HuH-7 (cell line): Measurements from ENCODE around the gene GPR22.

ENCODE experiments used
- DNase-seq: peaks from one replicate; pipeline ENCODE4 v3.0.0; 2011; ENCODE audit warnings: low spot score

GPR22 gene

DNA sequence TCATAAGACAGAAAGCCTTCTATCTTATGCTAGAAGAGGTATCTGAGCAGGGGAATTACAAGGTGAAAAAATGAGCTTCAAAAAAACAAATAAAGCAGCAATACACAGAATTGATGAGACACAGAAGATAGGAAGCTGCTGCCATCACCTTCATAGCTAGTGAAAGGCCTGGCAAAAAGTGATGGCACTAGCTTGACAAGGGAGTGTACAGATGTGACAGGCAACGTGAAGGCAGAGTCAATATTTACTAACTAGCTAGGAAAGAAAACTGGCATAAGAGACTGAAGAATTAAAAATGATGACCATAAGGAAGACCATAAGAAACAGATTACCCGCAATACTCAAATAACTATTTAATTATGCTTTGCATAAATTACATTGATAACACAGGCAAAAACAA lies 9.4 kb downstream of the GPR22 start:
- no peak for DNase-seq

DNA sequence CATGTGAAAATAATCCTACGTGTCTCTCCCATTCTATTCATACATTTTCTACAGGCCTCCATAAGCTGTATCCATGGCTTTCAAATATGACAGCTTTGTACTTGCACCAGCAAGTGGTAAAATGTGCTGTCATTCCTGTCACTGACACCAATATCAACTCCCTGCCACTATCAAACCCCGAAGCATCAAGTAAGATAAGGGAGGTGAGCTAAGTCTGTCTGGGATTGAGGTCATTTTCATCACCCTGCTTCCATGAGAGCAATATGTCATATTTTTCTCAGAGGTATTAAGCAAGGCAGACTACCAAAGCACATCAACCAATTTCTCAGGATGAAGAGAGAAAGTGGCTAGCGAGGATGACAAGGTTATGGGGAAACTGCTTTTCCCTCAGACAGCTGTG lies 11.1 kb downstream of the GPR22 start:
- DNase-seq: no peak

DNA sequence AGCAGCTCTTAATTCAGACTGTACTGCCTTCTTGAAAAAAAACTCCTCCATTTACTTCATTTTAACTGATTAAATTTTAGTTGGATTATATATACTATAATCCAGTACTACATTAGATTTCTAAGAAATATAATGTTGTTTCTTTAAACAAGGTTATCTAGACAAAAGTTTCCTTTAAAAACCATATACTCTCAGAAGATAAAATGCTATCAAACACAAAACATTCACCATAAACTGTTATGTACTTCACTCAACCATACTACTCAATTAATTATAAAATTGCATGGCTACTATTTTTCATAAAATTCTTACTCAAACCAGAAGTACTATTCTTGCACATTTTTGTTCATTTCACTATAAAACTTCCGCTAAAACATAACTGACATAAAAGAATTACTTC lies 12.7 kb downstream of the GPR22 start:
- no peak for DNase-seq

DNA sequence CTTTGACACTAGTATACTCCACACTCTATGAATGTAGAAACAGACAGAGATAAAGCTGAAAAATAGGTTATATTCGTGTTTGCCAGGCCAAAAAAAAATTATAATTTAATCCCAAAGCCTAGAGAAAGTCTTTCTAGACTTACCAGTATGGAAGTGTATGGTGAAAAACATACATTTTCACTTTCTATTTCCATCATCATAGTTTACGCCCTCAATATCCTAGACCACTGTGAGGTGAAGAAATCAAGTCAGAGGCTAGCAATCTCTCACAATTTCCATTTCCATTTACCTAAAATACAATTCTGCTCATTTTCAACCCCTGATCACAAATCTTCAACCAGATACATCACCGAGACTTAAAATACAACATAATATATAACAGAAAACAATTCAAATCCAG lies 16.2 kb downstream of the GPR22 start:
- no peak for DNase-seq

DNA sequence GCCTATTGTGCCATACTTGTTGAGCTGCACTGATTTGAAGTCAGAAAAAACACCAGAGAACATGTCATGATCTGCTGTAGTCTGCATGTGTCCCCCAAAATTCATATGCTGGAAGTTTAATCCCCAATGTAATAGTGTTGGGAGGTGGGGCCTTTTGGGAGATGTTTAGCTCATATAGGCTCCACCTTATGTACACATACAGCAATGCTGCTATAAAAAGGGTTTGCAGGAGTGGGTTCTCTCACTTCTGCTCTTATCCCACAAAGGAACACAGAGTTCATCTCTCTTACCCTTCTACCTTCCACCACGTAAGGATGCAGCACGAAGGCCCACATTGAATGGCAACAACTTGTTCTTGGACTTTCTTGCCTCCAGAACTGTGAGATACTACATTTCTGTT lies 23.0 kb downstream of the GPR22 start:
- DNase-seq: no peak

DNA sequence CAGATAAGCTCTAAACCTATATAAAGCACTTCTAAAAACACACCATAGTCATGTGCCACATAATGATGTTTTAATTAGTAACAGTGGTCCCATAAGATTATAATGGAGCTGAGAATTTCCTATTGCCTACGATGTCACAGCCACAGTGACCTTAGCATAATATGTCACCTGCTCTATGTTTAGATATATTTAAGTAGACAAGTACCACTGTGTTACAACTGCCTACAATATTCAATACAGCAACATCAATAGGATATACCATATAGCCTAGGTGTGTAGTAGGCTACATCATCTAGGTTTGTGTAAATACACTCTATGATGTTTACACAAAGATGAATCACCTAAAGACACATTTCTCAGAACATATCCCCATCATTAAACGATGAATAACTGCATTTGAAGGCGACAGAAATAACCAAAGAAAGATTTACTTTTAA lies 24.5 kb downstream of the GPR22 start:
- no peak for DNase-seq

DNA sequence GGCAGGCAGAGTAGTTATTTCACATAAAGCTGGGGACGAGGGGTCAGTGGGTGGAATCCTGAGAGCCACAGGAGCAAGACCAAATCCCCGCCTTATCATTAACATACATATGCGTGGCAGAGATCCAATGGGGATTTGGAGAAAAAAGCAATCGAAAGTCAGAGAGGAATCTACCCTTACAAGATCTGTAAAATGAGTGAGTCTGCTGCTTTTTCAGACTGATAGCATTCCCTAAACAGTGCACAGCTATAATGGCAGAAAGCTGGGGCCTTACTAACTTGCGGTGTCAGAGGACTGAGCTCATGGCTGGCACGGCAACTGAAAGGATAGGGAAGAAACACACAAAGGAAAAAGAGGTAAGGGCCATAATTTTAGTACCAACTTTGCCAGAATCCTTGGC lies 25.0 kb downstream of the GPR22 start:
- DNase-seq: no peak

DNA sequence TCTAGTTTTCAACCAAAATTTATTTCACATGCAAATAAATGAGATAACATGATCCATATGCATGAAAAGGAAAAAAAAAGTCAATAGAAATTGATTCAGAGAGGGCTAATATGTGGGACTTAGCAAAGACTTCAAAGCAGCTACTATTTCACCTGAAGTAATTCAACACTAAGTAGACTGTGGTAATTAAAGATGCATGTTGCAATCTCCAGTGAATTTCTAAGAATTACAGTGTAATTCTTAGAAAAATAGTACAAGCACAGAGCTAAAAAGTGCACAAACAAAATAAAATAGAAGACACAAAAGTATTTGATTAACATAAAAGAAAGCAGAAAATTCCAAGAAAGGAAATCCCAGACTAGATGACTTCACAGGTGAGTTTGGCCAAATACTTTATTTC lies 25.7 kb downstream of the GPR22 start:
- no peak for DNase-seq

DNA sequence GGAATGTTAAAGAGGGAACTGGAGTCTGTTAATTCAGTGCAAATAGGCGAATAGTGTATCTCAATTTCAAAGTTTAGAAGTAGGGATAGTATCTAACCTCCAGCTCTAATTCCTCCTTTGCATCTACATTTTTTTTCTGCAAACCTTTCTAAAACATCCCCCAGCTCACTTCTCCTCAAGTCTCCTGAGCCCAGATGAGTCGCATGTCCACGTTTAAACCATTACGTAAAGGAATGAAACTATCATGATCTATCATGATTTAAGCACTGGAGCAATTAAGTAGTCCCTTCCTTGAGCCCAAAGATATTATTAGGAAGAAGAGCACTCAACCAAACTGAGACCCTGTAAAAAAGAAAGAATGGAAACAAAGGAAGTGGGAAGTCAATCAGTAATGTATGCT lies 29.9 kb downstream of the GPR22 start:
- DNase-seq: no peak

DNA sequence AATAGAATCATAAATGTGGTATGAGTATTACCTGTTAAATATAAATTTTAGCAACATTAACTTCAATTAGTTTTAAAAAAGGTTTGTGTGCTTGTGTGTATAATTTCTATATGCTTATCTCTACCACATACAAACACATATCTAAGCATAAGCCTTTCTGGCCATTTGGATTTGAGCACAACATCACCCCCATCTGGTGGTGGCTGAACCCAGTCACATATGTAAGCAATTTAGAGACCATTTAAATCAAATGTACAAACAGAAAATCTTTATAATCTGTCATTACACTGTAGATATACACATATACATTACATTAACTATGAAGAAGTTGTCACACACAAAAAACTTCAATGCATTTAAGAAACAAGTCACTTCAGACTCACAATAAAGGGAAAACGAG lies 31.7 kb downstream of the GPR22 start:
- peak; percentile 10 for DNase-seq

DNA sequence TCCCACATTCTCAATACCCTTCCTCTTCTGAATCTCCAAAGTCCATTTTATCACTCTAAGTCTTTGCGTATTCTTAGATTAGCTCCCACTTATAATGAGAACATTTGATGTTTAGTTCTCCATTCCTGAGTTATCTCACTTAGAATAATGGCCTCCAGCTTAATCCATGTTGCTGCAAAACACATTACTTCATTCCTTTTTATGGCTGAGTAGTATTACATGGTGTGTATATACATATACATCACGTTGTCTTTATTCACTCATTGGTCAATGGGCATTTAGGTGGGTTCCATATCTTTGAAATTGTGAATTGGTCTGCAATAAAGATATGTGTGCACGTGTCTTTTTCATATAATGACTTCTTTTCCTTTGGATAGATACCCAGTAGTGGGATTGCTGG lies 32.3 kb downstream of the GPR22 start:
- DNase-seq: no peak

DNA sequence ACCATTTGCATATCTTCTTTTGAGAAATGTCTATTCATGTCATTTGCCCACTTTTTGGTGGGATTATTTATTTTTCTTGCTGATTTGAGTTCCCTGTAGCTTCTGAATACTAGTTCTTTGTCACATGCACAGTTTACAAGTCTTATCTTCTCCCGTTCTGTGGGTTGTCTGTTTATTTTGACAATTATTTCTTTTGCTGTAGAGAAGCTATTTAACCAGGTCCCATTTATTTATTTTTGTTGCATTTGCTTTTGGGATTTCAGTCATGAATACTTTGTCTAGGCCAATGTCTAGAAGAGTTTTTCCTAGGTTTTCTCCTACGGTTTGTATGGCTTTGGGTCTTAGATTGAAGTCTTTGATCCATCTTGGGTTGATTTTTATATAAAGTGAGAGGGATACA lies 32.9 kb downstream of the GPR22 start:
- no peak for DNase-seq

DNA sequence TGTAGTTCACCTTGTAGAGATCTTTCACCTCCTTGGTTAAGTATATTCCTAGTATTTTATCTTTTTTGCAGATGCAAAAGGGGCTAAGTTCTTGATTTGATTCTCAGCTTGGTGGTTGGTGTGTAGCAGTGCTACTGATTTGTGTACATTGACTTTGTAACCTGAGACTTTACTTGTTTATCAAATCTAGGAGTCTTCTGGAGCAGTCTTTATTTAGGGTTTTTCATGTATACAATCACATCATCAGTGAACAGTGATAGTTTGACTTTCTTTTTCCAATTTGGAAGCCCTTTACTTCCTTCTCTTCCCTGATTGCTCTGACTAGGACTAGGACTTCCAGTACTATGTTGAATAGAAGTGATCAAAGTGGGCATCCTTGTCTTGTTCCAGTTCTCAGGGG lies 33.8 kb downstream of the GPR22 start:
- no peak for DNase-seq

DNA sequence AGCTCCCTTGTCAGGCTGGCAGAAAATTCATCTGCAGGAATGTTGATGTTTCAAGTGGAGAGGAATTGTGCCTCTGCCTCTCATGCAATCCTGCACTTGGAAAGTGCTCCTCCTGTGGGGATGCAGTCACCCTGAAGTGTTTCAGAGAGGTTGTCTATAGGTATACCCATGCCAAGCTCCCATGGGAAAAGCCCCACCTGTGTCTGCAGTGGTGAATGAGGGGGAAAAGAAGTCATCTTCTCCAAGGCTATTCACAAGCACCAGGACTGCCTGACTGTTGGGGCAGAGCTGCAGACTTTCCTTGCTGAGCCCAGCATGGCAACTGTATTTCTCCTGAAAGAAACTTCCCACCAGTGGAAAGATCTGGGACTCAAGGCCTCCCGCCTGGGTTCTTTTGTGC lies 35.5 kb downstream of the GPR22 start:
- DNase-seq: no peak

DNA sequence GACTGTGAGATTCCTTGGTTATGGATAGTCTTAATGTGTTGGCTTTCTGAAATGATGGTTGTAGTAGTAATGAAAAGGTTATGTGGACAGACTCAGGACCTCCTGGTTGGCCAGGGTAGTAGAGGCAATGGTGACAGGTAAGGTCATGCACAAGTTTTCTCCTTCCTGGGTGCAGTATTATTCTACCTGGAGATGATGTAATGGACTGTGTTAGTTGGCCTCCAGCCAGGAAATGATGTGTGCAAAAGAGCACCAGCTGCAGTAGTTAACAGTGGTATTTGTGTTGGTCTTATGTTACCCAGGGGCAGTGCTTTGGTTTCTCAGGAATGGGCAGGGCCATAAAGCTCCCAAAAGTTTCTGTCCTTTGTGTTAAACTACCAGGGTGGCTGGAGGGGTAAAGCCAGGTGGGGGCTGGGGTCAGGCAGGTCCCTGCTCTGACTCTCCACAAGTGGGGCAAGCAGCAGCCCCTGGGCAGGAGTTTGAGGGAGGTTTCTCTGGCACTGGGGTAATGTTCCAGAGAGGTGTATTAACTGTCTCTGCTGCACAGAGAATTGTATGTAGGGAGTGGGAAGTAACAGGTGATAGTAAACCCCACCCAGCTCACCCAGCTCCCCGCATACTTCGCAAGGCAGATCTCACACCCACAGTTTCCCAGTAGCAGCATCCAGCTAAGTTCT lies 36.3 kb downstream of the GPR22 start:
- DNase-seq: no peak

DNA sequence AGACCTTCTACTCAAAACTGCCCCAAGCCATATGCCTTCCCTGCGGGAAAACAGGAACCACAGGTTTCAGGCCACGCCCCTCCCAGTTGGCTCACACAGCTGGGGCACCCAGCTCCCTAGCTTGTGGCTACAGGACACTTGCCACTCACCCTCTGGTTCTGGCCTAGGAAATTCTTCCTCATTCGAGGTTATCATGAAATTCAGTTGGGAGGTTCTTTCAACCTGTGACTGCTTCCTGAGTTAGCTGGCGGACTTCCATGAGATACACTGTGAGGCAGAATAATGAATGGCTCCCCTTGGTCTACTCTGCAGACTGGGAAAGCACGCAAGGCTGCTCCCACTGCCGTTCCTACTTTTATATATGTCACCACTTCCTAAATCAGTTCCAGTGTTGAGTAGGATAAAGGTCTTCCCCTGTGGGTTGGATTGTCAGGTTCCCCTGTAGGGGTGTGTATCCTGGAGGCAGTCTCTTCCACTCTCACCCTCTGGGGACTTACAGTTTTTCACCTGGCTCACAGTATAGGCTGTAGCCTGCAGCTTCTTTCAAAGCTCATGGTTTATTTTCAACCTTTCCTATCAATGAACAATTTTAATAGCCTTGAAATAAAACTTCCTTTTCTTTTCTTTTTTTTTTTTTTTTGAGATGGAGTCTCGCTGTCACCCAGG lies 37.0 kb downstream of the GPR22 start:
- DNase-seq: no peak
